ENCODE data around the gene SH3YL1. TPM values are rescaled to one million over a fixed set of nuclear protein-coding genes. Genes with fewer than 3 reads are reported as not detected.

Gene SH3YL1
- total RNA-seq, 1 experiment from 2014 or later: 28.6 TPM

GRCh38 chr2:287911-288757, 24.3 kb upstream of the SH3YL1 start, which contains the start of gene ALKAL2:
Gene ALKAL2, minus strand, starts transcription at chr2:288091. Its CDS starts 256 bp downstream, at chr2:287835.
- Histone ChIP-seq H3K4me2 (ENCODE audit: low read length) (peak within 1 kb of the TSS; percentile 96; the same call in 1 of the 2 replicates), H3K27me3 (ENCODE audit: low read length) (peaks cover 17% of the 10 kb centered on the region), H3K27ac (ENCODE audit: low read length) (no peak within 1 kb of the TSS), H3K9ac (ENCODE audit: low read length) (no peak within 1 kb of the TSS), H3K4me1 (ENCODE audit: insufficient read depth, low read length) (peaks cover 29% of the 10 kb centered on the region), H3K9me2 (replicated peaks; ENCODE audit: low read length) (no peaks in the 10 kb centered on the region), H3K9me3 (ENCODE audit: low read length) (no peaks in the 10 kb centered on the region), H3K4me3 (ENCODE audit: low read length) (peak within 1 kb of the TSS; percentile 73; the same call in 1 of the 2 replicates), H3K36me3 (ENCODE audit: low read depth, low read length) (no peaks in the 10 kb centered on the region), H3F3A (ENCODE audit: low read length, unreplicated experiment) (no peaks in the 10 kb centered on the region), H2AFZ (ENCODE audit: low read length) (no peak within 1 kb of the TSS), H3K79me2 (ENCODE audit: low read length) (no peaks in the 10 kb centered on the region), H4K20me1 (ENCODE audit: low read length) (no peaks in the 10 kb centered on the region; the same call in 1 of the 2 replicates)
- BruUV-seq (replicated peaks): no TSS peak
- ATAC-seq (no peak), DNase-seq (no peak)
- ChIA-PET CTCF (no interaction called here), POLR2A (ENCODE audit: unreplicated experiment) (no interaction called here)
- intact Hi-C loops (cut with micrococcal nuclease): no loop called here
- no peak for TF ChIP-seq EZH2phosphoT487 (IDR thresholded peaks at IDR 0.05; ENCODE audit: borderline replicate concordance, low read length)
- TF ChIP-seq EZH2 (IDR thresholded peaks at IDR 0.05; ENCODE audit: low read length, unreplicated experiment): no peak
- TF ChIP-seq, protein P1, sequence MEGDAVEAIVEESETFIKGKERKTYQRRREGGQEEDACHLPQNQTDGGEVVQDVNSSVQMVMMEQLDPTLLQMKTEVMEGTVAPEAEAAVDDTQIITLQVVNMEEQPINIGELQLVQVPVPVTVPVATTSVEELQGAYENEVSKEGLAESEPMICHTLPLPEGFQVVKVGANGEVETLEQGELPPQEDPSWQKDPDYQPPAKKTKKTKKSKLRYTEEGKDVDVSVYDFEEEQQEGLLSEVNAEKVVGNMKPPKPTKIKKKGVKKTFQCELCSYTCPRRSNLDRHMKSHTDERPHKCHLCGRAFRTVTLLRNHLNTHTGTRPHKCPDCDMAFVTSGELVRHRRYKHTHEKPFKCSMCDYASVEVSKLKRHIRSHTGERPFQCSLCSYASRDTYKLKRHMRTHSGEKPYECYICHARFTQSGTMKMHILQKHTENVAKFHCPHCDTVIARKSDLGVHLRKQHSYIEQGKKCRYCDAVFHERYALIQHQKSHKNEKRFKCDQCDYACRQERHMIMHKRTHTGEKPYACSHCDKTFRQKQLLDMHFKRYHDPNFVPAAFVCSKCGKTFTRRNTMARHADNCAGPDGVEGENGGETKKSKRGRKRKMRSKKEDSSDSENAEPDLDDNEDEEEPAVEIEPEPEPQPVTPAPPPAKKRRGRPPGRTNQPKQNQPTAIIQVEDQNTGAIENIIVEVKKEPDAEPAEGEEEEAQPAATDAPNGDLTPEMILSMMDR (conservative IDR thresholded peaks at IDR 0.05; ENCODE audit: low read depth, low read length): no peak

DNA sequence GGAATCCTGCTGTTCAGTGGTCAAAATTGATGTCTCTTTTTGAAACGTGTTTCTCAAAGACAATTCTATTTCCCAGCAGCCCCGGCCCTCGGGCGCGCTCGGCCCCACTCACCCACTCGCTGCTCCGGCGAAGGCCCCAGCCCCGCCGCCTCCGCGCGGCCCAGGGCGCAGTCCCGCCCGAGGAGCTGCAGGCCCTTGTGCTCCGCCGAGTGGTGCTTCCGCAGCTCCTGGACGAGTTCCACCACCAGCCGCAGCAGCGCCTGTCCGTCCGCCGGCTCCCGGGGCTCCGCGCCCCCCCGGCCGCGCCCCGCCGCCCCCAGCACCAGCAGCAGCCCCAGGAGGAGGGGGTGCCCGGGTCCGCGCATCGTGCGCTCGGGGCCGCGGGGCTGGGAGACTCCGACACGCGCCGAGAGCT, 23.6 kb upstream of the SH3YL1 start:
- no peak for DNase-seq
- 0 out of 2 replicates have a peak, but pooled peaks cover under 1% of the 10 kb centered on the region for H3K36me3 ChIP-seq (ENCODE audit: low read depth, low read length)
- ATAC-seq: no peak
- H3K4me2 ChIP-seq (ENCODE audit: low read length): no peak overlapping the region
- no peak overlapping the region for H3K27ac ChIP-seq (ENCODE audit: low read length)
- H3F3A ChIP-seq (ENCODE audit: low read length, unreplicated experiment): no peaks in the 10 kb centered on the region
- TF ChIP-seq, protein P1 (conservative IDR thresholded peaks at IDR 0.05; ENCODE audit: low read depth, low read length): no peak
- TF ChIP-seq EZH2 (IDR thresholded peaks at IDR 0.05; ENCODE audit: low read length, unreplicated experiment): no peak
- no peak for TF ChIP-seq EZH2phosphoT487 (IDR thresholded peaks at IDR 0.05; ENCODE audit: borderline replicate concordance, low read length)
- intact Hi-C loops (cut with micrococcal nuclease): no loop called here
- no peaks in the 10 kb centered on the region for H3K9me2 ChIP-seq (replicated peaks; ENCODE audit: low read length)
- no peaks in the 10 kb centered on the region for H3K79me2 ChIP-seq (ENCODE audit: low read length)
- H3K4me1 ChIP-seq (ENCODE audit: insufficient read depth, low read length): peaks cover 29% of the 10 kb centered on the region
- no peaks in the 10 kb centered on the region; the same call in 1 of the 2 replicates for H4K20me1 ChIP-seq (ENCODE audit: low read length)
- H2AFZ ChIP-seq (ENCODE audit: low read length): no peak overlapping the region
- H3K27me3 ChIP-seq (ENCODE audit: low read length): peaks cover 17% of the 10 kb centered on the region
- POLR2A ChIA-PET (ENCODE audit: unreplicated experiment): no interaction called here
- no peak overlapping the region for H3K9ac ChIP-seq (ENCODE audit: low read length)
- no peaks in the 10 kb centered on the region for H3K9me3 ChIP-seq (ENCODE audit: low read length)
- CTCF ChIA-PET: no interaction called here
- BruUV-seq (replicated peaks): no TSS peak
- H3K4me3 ChIP-seq (ENCODE audit: low read length): no peak overlapping the region
